ENCODE measurements around the gene OR5D14. TPM values are rescaled to one million over a fixed set of nuclear protein-coding genes. Genes with fewer than 3 reads are reported as not detected.

Gene OR5D14
- not detected for total RNA-seq (ENCODE audit: unreplicated experiment)
- long read RNA-seq, result 0 reads

- peaks cover 9% of the 10 kb centered on the region for H3K9me3 Mint-ChIP-seq (ENCODE audit: unreplicated experiment)
- TF ChIP-seq, protein P1, sequence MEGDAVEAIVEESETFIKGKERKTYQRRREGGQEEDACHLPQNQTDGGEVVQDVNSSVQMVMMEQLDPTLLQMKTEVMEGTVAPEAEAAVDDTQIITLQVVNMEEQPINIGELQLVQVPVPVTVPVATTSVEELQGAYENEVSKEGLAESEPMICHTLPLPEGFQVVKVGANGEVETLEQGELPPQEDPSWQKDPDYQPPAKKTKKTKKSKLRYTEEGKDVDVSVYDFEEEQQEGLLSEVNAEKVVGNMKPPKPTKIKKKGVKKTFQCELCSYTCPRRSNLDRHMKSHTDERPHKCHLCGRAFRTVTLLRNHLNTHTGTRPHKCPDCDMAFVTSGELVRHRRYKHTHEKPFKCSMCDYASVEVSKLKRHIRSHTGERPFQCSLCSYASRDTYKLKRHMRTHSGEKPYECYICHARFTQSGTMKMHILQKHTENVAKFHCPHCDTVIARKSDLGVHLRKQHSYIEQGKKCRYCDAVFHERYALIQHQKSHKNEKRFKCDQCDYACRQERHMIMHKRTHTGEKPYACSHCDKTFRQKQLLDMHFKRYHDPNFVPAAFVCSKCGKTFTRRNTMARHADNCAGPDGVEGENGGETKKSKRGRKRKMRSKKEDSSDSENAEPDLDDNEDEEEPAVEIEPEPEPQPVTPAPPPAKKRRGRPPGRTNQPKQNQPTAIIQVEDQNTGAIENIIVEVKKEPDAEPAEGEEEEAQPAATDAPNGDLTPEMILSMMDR (IDR thresholded peaks at IDR 0.05; ENCODE audit: partially characterized antibody, unreplicated experiment), result no peak
Observed at GRCh38 chr11:55795256-55795655, at the start of gene OR5D14. Gene OR5D14, plus strand, starts transcription at chr11:55795556. Its CDS starts 0 bp downstream, at chr11:55795556.

GRCh38 chr11:55773138-55773537 is 22.2 kb upstream of the OR5D14 start, which contains the start of gene OR5D13:
Gene OR5D13, plus strand, starts transcription at chr11:55773438. Its CDS starts 0 bp downstream, at chr11:55773438.
- no peak for DNase-seq
- no peak within 1 kb of the TSS for H3K27ac Mint-ChIP-seq (ENCODE audit: unreplicated experiment)
- H3K4me1 Mint-ChIP-seq (ENCODE audit: low read depth, unreplicated experiment), result no peaks in the 10 kb centered on the region
- no peaks in the 10 kb centered on the region for H3K36me3 Mint-ChIP-seq (ENCODE audit: unreplicated experiment)
- H3K9me3 Mint-ChIP-seq (ENCODE audit: unreplicated experiment), result peaks cover 8% of the 10 kb centered on the region
- TF ChIP-seq, protein P1 (IDR thresholded peaks at IDR 0.05; ENCODE audit: partially characterized antibody, unreplicated experiment), result no peak
- no peaks in the 10 kb centered on the region for H3K27me3 Mint-ChIP-seq (ENCODE audit: unreplicated experiment)
- H3K4me3 Mint-ChIP-seq (ENCODE audit: unreplicated experiment), result no peak within 1 kb of the TSS

More at GRCh38 chr11:55795256-55795655, at the start of gene OR5D14:
- no peaks in the 10 kb centered on the region for H3K4me1 Mint-ChIP-seq (ENCODE audit: low read depth, unreplicated experiment)
- no peak within 1 kb of the TSS for H3K27ac Mint-ChIP-seq (ENCODE audit: unreplicated experiment)
- H3K36me3 Mint-ChIP-seq (ENCODE audit: unreplicated experiment), result peaks cover 5% of the 10 kb centered on the region
- no peaks in the 10 kb centered on the region for H3K27me3 Mint-ChIP-seq (ENCODE audit: unreplicated experiment)
- DNase-seq, result no peak
- no peak within 1 kb of the TSS for H3K4me3 Mint-ChIP-seq (ENCODE audit: unreplicated experiment)

DNA sequence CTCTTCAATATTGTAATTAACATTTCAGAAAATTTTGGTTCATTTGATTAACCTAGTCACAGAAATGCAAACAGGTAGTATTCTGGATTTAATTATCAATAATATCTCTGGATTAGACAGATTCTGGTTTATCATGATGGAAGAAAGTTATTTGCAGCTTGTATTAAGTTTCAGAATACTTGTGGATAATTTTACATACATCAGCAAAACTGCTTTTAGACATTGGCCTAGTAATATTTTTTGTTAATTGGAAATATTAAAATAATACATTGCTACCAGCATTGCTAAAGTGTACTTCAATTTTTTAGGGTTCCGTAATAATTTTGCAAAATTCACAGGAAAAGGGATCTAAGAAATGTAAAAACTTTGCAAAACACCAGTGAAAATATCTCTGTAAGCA is 3.8 kb upstream of the OR5D14 start:
- Mint-ChIP-seq H3K4me1 (ENCODE audit: low read depth, unreplicated experiment) (no peaks in the 10 kb centered on the region), H3K36me3 (ENCODE audit: unreplicated experiment) (peaks cover 5% of the 10 kb centered on the region), H3K9me3 (ENCODE audit: unreplicated experiment) (peaks cover 9% of the 10 kb centered on the region)

DNA sequence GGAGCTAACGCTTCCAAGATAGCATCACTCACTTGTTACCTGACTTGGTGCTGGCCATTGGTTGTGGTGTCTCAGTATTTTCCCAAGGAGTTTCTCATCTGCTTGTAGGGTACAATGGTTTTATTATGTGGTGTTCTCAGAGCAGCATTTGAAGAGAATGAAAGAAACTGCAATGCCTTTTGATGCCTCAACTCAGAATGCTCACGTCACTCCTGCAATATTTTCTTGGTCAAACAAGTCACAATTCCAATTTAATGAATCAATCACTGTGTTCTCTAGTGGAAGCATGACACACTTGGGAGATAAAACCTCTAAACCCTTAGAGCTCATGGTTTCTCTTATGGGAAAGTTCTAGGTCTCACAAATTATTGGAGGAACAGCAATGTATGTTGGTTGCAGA is 2.0 kb upstream of the OR5D14 start:
- H3K4me3 Mint-ChIP-seq (ENCODE audit: unreplicated experiment), result no peak overlapping the region
- no peak for DNase-seq
- H3K27ac Mint-ChIP-seq (ENCODE audit: unreplicated experiment), result no peak overlapping the region
- H3K4me1 Mint-ChIP-seq (ENCODE audit: low read depth, unreplicated experiment), result no peaks in the 10 kb centered on the region
- peaks cover 9% of the 10 kb centered on the region for H3K9me3 Mint-ChIP-seq (ENCODE audit: unreplicated experiment)
- peaks cover 5% of the 10 kb centered on the region for H3K36me3 Mint-ChIP-seq (ENCODE audit: unreplicated experiment)
- TF ChIP-seq, protein P1 (IDR thresholded peaks at IDR 0.05; ENCODE audit: partially characterized antibody, unreplicated experiment), result no peak
- no peaks in the 10 kb centered on the region for H3K27me3 Mint-ChIP-seq (ENCODE audit: unreplicated experiment)

More for the DNA sequence above, 3.8 kb upstream of the OR5D14 start:
- TF ChIP-seq, protein P1 (IDR thresholded peaks at IDR 0.05; ENCODE audit: partially characterized antibody, unreplicated experiment), result no peak
- DNase-seq, result no peak
- Mint-ChIP-seq H3K27ac (ENCODE audit: unreplicated experiment) (no peak overlapping the region), H3K4me3 (ENCODE audit: unreplicated experiment) (no peak overlapping the region), H3K27me3 (ENCODE audit: unreplicated experiment) (no peaks in the 10 kb centered on the region)

GRCh38 chr11:55806248-55806647 is 10.9 kb downstream of the OR5D14 start:
- Mint-ChIP-seq H3K9me3 (ENCODE audit: unreplicated experiment) (peaks cover 13% of the 10 kb centered on the region), H3K27ac (ENCODE audit: unreplicated experiment) (no peak overlapping the region), H3K27me3 (ENCODE audit: unreplicated experiment) (no peaks in the 10 kb centered on the region), H3K36me3 (ENCODE audit: unreplicated experiment) (no peaks in the 10 kb centered on the region), H3K4me3 (ENCODE audit: unreplicated experiment) (no peak overlapping the region), H3K4me1 (ENCODE audit: low read depth, unreplicated experiment) (no peaks in the 10 kb centered on the region)
- DNase-seq, result no peak
- TF ChIP-seq, protein P1 (IDR thresholded peaks at IDR 0.05; ENCODE audit: partially characterized antibody, unreplicated experiment), result no peak

Measured in glutamatergic neuron (in vitro differentiated cells).